ENCODE data around the gene DHRS13.

The DHRS13 gene

DNA sequence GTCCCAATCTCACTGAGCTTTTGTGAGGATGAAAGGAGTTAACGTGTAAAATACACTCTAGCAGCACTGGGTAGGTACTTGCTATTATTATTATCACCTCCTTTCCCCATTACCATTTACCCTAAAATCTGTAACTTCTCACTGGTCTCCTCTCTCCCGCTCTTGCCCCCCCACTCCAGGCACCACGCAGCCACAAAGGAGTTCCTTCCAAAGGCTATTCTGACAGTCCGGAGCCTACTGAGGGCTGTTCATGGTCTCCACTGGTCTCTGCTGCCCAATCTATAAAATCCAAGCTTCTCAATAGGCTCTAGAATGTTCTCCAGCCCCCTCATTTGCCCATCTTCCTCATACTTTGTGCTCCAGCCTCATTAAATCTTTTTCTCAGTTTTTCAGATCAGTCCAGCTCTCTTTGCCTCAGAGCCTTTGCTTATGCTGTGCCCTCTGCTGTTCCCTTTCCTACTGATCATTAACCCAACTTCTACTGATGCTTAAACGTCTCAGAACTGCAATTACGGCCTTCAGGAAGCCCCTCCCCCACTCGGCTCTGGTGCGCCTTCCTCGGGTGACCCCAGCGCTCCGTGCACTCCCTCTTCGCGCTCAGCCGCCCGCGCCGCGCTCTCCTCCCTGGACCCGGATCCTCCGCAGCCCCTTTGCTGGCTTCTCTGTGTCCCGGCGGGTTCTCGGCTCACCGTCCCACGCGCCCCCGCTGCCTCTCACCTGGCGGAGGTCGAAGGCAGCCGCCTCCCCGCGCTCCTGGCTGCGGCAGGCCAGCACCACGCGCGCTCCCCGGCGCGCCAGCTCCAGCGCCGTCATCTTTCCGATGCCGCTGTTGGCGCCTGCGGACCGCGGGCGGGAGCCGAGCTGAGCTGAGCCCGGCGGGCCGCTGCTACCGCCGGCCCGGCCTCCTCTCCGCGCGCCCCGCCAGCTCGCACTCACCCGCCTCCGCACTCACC is 737 bp downstream of the DHRS13 start:
- peak in 2 of 3 donors; percentile 26 to 52 for DNase-seq

DNA sequence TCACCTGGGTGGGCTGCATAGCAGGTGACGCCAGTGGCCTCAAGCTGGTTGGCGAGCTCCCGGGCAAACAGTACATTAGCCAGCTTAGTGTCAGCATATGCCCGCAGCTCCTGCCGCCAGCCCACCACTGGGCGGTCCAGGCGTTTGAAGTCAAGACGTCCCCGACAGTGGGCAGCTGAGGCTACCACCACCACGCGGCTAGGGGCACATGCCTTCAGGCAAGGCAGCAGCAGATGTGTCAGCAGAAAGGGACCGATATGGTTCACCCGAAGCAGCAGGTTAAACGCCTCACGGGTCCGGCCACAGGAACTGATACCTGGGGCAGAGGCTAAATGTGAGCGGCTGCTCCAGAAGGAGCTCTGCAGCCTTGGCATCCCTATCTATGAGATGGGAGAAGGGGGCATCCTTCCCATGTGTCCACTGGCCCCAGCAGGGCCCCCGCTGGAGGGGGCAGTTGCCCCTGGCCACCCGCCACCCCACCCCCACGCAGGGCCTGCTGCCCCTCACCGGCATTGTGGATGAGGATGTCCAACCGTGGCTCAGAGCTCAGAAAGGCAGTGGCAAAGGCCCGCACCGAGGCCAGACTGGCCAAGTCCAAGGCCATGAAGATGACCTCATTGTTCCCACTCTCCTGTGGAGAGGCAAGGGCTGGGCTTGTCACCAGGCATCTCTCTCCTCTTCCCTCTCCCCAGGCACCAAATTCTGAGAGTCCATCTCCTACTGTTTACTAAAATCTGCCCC is 1.7 kb downstream of the DHRS13 start:
- DNase-seq = no peak

DNA sequence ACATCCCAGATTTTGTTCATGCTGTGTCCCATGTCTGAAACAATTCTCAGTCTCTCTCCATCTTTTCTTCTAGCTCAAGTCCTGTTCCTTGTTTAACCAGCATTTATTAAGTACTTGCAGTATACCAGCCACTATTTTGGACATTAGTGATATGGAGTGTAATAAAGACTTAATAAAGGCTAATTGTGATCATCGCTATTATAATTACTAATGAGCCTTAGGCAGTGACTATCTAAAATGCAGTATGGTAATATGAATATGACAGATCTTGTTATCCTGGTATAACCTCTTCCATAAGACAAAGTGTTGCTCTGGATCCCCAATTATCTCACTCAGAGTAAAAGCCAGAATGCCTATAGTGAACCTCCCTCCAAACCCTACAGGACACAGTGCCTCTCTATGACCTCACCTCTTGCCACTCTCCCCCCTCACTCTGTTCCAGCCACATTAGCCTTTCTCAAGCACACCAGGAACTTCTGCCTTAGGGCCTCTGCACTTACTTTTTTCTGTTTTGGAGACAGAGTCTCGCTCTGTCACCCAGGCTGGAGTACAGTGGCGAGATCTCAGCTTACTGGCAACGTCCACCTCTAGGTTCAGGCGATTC is 3.6 kb downstream of the DHRS13 start:
- no peak for DNase-seq

DNA sequence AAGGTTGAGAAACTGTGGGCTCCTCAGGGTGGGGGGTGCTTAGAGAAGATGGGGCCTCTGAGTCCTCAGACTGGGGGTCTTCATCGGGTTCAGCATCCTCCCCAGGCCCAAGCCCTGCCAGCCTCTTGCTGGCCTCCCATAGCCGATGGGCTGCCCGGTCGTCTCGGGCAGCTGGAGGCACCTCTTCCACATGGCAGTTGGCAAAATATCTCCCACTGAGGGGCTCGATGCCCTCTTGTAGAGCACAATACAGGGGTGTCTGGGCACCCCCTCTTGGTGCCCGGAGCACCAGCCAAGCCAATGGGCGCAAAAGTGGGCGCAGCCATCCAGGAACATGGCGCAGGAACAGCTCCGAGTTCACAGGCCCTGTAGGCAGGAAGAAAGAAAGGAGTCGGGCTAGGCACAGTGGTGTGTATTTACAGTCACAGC is 4.3 kb downstream of the DHRS13 start:
- DNase-seq = no peak

DNA sequence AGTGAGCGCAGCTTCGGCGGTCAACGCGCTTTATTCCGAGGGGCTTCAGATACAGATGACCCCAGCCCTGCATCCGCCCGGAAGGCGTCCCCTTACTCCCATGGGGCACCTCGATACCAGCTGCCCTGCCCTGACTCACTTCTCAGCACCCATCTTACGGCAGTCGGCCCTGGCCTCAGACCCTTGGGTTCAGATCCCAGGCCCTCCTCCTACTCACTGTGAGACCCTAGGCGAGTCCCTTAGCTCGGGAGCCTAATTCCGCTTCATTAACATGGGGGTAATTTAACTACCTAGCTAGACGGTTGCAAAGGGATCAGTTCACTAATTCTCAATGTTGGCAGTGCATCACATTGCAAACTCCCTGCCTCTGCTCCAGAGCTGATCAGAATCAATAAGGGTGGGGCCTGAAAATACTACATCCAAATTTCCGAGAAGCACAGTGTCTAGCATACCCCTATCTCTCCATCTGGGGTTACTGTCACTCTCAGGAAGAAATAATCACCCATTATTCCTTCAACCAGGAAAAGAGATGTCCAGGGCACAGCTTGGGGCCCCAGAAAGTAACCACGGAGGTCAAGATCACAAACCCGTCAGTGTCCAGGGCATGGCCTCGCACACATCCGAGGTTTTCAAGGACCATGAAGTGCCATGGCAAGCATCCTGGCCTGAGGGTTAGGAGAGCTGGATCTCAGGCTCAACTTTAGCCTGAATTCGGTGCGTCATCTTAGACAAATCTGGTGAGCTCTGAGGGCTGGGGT is 4.9 kb downstream of the DHRS13 start:
- no peak for DNase-seq

DNA sequence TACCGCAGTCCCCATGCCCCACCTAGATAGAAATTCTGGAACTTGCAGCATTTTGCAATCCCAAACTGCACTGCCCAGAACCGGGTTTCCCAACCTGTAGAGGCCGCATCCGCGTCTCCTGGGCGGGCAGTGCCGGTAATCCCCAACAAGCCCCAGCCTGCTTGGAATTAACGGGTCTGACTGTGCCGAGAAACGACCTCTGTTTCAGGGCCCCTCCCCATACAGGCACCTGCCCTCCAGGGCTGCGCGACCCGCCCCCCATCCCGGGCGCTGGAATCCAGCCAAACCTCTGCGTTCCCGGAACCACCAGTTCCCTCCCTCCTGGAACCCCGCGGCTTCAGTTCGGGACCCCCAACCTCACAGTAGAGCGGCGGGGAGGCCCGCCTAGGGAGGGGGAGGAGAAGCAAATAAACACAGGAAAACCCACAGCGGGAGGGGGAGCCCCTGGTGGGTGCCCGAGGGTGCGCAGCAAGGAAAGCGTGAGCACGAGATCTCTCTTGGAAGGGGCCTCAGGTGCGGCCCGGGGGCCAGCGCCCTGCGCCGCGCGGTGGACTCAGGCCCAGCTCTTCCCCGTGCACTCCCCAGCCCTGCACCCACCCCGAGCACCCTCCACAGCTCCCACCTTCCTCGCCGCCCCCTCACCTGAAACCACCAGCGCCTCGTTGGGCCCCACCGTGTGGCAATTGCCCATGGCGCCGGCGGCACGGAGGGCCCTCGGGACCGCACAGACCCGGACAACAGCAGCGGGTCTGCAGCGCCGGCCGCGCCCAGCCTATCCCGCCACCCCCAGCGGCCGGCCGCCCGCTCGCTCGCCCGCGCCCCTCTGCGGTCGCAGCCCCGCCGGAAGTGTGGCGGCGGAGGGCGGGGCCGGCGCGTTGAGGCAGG is 5.8 kb downstream of the DHRS13 start, which contains the start of gene FLOT2:
Gene FLOT2 (minus strand): TSS at position 850 of the 885 bp plus-strand sequence. CDS start 159 bp downstream, at position 691.
- peak; percentile 83 to 87 (median 86) for DNase-seq

DNA sequence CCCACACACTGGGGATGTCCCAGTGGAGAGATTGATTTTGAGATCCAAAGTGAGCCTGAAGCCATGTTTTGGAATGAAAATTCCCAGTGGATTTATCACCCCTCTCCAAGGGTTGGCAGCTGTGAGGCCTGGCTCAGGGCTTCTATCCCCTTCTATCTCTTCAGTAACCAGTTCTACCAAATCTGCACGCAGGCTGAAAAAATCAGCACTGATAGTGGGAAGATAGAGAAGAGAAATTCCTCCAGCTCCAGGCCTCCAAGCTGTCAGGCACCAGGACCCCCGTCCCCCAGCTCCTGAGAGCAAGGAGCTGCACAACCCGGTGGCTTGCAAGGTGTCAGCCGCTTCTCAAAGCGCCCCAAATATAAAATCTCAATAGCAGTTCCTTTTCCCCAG is 6.4 kb downstream of the DHRS13 start:
- DNase-seq = peak in 1 of 3 donors; percentile 19

DNA sequence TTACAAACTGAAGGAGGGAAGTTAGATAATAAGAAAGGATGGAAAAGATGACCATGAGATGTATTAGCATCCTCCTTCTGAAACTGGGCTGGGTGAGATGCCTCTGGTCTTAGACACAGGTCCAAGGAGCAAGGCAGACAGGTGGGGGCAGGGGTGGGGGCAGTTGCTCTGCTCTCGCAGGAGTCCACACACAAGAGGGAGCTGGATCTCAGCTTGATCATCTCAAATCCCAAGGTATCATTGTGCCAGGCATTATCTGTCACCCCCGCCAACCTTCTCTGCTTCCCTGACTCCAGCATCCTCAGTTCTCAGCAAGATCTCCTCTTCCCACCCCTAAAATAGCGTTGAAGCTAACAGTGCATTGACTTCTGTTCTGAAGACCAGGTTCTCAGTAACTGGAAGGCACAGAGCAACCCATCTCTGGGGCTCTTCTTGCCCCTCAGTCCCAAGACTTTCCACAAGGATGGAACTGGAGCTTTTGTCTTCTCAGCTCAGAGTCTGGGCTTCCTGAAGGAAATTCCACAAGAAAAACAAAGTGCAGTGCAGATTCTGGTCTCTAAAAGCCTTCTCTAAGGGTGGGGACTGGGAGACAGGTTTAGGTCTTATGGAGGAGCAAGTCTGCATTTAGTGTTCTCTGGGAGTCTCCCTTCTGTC is 7.0 kb downstream of the DHRS13 start:
- no peak for DNase-seq

DNA sequence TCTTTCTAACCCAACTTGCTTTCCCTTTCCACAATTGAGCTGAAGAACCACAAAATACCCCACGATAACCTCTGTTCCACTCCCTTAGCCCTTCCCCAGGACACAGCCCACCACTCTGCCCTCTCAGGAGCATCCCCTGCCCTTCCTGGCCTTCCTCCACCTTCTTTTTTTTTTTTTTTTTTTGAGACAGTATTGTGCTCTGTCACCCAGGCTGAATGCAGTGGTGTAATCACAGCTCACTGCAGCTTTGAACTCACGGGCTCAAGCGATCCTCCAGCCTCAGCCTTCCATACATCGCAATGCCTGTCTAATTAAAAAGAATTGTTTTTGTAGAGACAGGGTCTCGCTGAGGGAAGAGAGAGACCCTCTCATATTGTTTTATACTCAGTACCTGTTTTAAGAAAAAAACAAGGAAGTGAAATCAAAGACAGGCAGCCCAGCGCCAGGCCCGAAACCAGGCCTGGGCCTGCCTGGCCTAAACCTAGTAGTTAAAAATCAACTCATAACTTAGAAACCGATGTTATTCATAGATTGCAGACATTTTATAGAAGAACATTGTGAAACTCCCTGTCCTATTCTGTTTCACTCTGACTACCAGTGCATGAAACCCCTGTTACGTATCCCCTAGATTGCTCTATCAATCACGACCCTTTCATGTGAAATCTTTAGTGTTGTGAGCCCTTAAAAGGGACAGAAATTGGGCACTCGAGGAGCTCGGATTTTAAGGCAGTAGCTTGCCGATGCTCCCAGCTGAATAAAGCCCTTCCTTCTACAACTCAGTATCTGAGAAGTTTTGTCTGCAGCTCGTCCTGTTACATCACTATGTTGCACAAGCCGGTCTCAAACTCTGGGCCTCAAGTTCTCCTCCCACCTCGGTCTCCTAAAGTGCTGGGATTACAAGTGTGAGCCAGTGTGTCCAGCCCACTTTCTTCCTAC is 9.4 kb downstream of the DHRS13 start:
- DNase-seq = peak; percentile 62 to 72 (median 69)

DNA sequence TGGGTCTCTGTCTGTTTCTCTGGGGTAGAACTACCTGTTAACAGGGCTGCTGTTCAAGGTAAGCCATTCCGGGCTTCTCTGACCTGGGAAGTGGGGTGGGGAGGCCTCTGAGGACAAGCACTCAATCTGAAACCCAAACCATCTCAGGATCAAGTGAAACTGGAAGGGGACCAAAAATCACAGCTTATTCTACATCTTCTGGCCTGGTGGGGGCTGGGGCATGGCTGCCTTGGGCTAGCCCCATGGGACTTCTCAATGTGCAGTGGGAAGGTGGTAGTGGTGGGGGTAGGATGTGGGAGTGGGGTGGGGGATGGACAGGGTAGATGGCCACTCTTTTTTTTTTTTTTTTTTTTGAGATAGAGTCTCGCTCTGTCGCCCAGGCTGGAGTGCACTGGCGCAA is 10.9 kb downstream of the DHRS13 start:
- no peak for DNase-seq

DNA sequence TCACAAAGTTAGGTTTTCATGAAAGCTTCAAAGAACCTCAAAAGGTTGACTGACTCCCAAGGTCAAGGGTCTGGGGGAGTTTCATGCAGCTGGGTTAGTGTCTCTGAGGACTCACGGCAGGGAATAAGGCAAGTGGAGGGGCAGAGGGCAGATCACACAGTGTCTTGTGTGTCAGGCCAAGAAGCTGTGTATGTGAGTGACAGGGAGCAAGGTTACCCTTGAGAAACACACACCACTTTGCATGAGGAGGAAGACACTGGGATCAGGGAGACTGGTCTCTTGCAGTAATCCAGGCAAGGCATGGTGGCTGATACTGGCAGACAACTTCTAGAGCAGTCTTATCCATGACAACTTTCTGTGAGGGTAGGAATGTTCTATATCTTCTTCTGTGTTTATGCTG is 11.7 kb downstream of the DHRS13 start:
- no peak for DNase-seq

DNA sequence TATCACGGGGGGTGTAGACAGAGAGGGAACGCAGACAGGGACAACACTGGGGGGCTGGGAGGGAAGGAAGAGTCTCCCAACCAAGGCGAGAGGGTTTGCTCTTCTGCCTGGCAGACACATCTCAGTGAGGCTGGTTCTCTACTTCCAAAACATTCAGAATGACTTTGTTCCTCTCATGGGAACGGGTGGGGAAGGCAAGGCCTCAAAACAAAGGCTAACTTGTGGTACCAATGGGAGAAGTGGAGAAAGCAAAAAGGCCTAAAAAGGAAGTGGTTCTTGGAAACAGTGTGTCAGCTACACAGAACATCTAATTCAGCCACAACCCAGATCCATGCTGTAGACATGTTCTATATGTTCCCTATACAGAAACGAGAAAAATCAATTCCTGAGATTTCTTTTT is 12.9 kb downstream of the DHRS13 start:
- peak; percentile 16 to 44 (median 43) for DNase-seq

DNA sequence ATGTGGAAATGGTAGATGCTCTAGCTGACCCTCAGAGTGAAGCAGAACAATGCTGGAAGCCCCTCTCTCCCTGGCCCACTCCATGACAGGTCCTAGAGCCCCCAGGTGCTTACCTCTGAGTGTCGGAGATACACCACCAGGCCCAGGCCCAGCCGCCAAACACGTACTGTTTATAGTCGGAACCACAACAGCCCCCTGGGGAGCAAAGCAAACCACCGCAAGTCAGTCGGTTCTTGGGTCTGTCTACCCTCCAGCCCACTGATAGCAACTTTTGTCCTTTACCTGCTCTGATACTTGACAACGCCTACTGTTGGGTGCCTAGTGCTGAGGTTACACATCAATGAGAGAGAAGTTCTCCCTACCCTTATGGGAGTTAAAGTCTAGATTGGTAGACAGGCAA is 14.0 kb downstream of the DHRS13 start:
- no peak for DNase-seq

DNA sequence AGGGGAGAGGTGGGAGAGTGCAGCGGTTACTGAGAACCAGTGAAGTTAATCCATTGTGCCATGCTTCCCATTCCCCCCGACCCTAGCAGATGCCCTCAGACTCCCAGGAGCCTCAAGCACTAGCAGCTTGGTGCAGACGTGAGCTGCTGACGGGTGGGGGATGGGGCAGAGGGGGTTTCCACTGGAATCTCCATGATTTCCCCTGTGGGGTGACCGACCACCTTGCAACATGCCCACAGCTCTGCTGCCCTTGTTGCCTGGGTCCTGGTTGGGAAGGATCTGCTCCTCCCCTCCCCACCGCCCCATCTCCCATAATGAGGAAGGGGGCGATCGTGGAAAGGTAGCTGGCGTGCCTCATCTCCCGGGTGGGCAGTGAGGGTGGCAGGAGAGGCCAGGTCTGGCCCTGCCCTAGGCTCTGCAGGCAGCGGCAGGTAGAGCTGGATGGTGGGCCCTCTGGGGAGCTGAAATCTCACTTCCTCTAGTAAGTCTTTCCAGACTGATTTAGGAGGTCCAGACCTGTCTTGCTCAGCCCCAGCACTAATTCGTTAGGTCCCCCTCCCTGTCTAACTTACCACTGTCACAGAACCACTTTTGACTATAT is 14.9 kb downstream of the DHRS13 start:
- DNase-seq = peak in 1 of 3 donors; percentile 30

DNA sequence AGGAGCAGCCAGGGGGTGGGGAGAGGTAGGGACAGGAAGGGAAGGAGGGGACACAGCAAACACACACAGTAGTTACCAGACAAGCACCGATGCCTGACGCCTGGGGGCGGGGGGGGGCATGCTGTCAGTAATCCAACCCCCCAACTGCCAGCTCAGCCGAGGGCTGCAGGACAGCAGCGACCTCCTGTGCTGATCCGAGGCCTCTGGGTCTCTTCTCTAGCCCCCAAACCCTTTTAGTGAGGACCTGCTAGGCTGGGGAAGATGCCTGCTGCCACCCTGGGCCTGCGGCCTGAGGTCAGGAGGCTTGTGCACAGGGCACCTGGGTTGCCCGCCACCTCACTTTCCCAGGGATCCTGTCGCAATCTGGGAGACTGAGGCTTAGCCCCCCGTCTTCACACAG is 16.9 kb downstream of the DHRS13 start:
- no peak for DNase-seq

DNA sequence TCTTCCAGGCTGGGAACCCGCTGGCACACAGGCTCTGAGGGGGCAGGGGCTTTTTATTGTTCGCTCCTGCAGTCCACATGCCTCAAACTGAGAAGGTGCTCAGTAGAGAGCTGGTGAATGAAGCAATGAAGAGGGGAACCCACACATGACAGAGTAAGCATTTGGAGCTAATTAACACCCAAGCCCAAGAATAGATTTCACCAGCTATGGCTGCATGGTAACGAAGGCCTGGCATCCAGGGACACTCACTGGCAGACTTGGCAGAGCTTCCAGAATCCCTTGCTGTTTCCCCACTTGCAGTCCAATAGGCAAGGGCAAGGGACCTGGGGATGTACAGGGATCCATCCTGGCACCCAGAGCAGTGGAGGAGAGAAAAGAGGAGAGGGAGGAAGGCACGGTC is 17.5 kb downstream of the DHRS13 start:
- DNase-seq = no peak

DNA sequence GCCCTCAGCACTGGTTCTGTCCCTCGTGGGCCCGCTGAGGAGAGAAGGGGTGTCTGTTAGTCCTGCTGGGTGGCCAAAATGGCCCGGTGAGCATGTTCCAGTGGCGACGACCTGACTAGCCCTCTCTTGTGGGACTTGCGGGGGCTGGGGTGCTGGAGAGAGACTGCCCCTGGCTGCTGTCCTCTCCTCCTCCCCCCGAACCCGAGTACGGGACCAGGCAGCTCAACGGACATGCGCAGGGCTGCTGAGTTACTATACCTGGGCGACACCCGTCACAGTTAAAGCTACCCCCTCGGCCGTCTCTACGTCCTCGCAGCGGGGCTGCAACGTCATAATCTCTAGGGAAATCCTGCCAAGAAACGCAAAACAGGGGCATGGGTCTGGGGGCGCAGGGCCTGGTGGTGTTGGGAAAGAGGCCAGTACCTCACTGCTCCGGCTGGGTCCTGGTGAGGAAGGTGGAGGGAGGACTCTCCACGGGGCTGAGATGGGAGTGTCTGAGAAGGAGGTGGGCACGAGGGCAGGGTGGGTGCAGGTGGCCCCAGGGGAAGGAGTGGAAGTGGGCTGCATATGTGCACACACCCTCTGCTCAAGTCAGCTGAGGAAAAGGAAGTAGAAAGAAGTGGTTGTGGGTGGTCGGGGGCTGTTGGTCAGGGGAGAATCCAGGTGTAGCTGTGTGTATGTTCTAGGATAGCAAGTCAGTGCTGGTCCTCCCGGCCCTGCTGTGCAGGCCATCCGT is 18.7 kb downstream of the DHRS13 start:
- no peak for DNase-seq

DNA sequence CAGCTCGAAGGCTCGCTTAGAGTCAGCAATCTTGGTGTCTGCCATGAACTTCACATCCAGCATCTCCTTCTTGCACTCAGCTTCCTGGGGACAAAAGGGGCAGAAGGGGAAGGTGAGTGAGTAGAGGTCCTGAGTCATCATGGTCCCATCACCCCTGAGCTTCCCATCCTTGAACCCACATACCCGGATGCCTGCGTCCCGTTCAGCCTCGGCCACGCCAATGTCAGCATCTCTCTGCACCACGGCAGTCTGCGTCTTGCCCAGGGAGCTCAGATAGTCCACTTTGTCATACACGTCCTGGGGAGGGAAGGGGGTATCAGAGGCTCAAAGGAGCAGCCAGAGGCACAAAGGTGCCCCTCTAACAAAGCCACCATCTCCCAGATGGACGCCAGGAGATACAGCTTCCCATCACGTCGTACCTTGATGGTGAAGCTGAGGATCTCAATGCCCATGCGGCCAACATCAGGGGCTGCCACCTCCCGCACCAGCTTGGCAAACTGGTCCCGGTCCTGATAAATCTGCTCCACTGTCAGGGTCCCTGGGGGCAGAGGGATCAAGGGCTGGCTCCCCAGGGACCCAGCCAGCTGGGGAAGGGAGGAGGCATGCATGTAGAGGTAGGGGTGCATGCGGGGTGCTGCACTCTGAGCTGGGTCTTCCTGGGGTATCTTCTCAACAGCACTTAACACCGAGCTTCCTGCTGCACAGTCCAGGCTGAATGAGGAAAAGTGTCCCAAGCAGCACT is 20.6 kb downstream of the DHRS13 start:
- DNase-seq = no peak

All from suppressor macrophage treated with lipopolysaccharide for 1 hour (primary cell).